CD14-positive monocyte (primary cell): ENCODE measurements around the gene ST3GAL5. TPM values are rescaled to one million over a fixed set of nuclear protein-coding genes. Genes with fewer than 3 reads are reported as not detected.

Experiments
- DNase-seq, 3 donors: peaks; one replicate each; pipeline ENCODE4 v3.0.0-alpha.2; 2011 to 2022
- H2AFZ ChIP-seq: 2 replicates; pipeline ENCODE4 v1.6.0; 2012; ENCODE audit warnings: mild to moderate bottlenecking, low read depth, low read length, inconsistent platforms; ENCODE audit not compliant: insufficient read depth, poor library complexity, severe bottlenecking
- H3K27ac ChIP-seq, 2 donors: 1 replicate in 1 of 2; 2 replicates in 1 of 2; pipeline ENCODE4 v1.5.1; 2012 to 2013; ENCODE audit warnings: low read length in 2 of 2, control low read depth in 1 of 2, inconsistent platforms in 1 of 2, low read depth in 1 of 2, mild to moderate bottlenecking in 1 of 2
- H3K27me3 ChIP-seq, 2 donors: one replicate each; pipeline versions ENCODE4 v1.6.0 to v1.6.1; 2011 to 2013; ENCODE audit warnings: low read length in 2 of 2; ENCODE audit not compliant: control insufficient read depth in 2 of 2, insufficient read depth in 2 of 2
- H3K36me3 ChIP-seq, 2 donors: replicated peaks in 1 of 2; 1 replicate in 1 of 2; 2 replicates in 1 of 2; pipeline versions ENCODE4 v1.5.1 to v1.6.1; 2012 to 2013; ENCODE audit warnings: low read length in 2 of 2, control low read depth in 1 of 2, inconsistent platforms in 1 of 2, mild to moderate bottlenecking in 1 of 2; ENCODE audit not compliant: insufficient read depth in 2 of 2, control insufficient read depth in 1 of 2
- H3K4me1 ChIP-seq, 2 donors: 1 replicate in 1 of 2; 2 replicates in 1 of 2; pipeline versions ENCODE4 v1.5.1 to v1.6.1; 2012 to 2013; ENCODE audit warnings: low read length in 2 of 2, control low read depth in 1 of 2, inconsistent platforms in 1 of 2, mild to moderate bottlenecking in 1 of 2, moderate library complexity in 1 of 2; ENCODE audit not compliant: insufficient read depth in 2 of 2, control insufficient read depth in 1 of 2
- H3K4me2 ChIP-seq: replicated peaks from 2 replicates; pipeline ENCODE3; 2012; ENCODE audit warnings: low read length, moderate library complexity, mild to moderate bottlenecking; ENCODE audit not compliant: poor library complexity, severe bottlenecking; ENCODE audit errors: extremely low read depth
- H3K4me3 ChIP-seq, 3 experiments: fragments of 200-600 bp in 1 of 3; sonication (generic) in 1 of 3; replicated peaks in 1 of 3; 1 replicate in 2 of 3; 2 replicates in 1 of 3; pipeline ENCODE4 v1.5.1; 2011 to 2013; ENCODE audit warnings: low read length in 3 of 3, mild to moderate bottlenecking in 3 of 3, control low read depth in 2 of 3, low read depth in 2 of 3, inconsistent platforms in 1 of 3, moderate library complexity in 1 of 3
- H3K79me2 ChIP-seq: 2 replicates; pipeline ENCODE4 v1.6.0; 2012; ENCODE audit warnings: mild to moderate bottlenecking, control low read depth, inconsistent platforms, low read length, moderate library complexity; ENCODE audit not compliant: insufficient read depth
- H3K9ac ChIP-seq: 2 replicates; pipeline ENCODE4 v1.6.0; 2017; ENCODE audit warnings: low read length, mild to moderate bottlenecking; ENCODE audit not compliant: insufficient read depth, poor library complexity, severe bottlenecking
- H3K9me3 ChIP-seq, 2 donors: replicated peaks in 1 of 2; 1 replicate in 1 of 2; 2 replicates in 1 of 2; pipeline versions ENCODE4 v1.5.1 to v1.6.1; 2012 to 2013; ENCODE audit warnings: low read length in 2 of 2, control low read depth in 1 of 2; ENCODE audit not compliant: control insufficient read depth in 1 of 2, insufficient read depth in 1 of 2
- H4K20me1 ChIP-seq: 2 replicates; pipeline ENCODE4 v1.6.0; 2012; ENCODE audit warnings: mild to moderate bottlenecking, low read length, control low read depth, moderate library complexity; ENCODE audit not compliant: insufficient read depth
- H3K27ac Mint-ChIP-seq, 7 donors: one replicate each; pipeline ENCODE4 v1.8.0; 2020; ENCODE audit warnings: mild to moderate bottlenecking in 7 of 7, mixed read lengths in 7 of 7, moderate library complexity in 6 of 7, inconsistent platforms in 2 of 7
- H3K27me3 Mint-ChIP-seq, 3 donors: one replicate each; pipeline ENCODE4 v1.8.0; 2021 to 2022; ENCODE audit warnings: low read depth in 3 of 3, mild to moderate bottlenecking in 3 of 3, mixed read lengths in 3 of 3, moderate library complexity in 3 of 3, inconsistent platforms in 1 of 3
- H3K36me3 Mint-ChIP-seq, 2 donors: one replicate each; pipeline ENCODE4 v1.8.0; 2020; ENCODE audit warnings: mixed read lengths in 2 of 2, inconsistent platforms in 1 of 2, mild to moderate bottlenecking in 1 of 2
- H3K4me1 Mint-ChIP-seq: one replicate; pipeline ENCODE4 v1.8.0; 2020; ENCODE audit warnings: mild to moderate bottlenecking, mixed read lengths
- H3K4me3 Mint-ChIP-seq, 2 donors: one replicate each; pipeline ENCODE4 v1.8.0; 2020; ENCODE audit warnings: mild to moderate bottlenecking in 2 of 2, mixed read lengths in 2 of 2, moderate library complexity in 1 of 2
- H3K9me3 Mint-ChIP-seq, 7 donors: one replicate each; pipeline ENCODE4 v1.8.0; 2020 to 2022; ENCODE audit warnings: mixed read lengths in 7 of 7, mild to moderate bottlenecking in 6 of 7, moderate library complexity in 6 of 7, inconsistent platforms in 2 of 7
- WGBS: methylation state at CpG from one replicate; pipeline ENCODE4 v1.1.5; 2013; ENCODE audit warnings: missing lambda C conversion rate; ENCODE audit not compliant: insufficient coverage; 5-methylcytosine and 5-hydroxymethylcytosine counted together
- intact Hi-C, 2 donors: fragments of 100-400 bp; cut with micrococcal nuclease; formaldehyde crosslinking; loops; one replicate each; pipeline versions ENCODE4 v1.15.0 to v1.15.1; 2023
- polyA plus RNA-seq, 3 donors: library from polyadenylated mRNA; depleted of rRNA in 1 of 3; unstranded in 2 of 3; stranded (reverse) in 1 of 3; fragments of 300-500 nt in 2 of 3; fragments of >200 nt in 1 of 3; fragmentation: Illumina TruSeq in 2 of 3; gene quantifications; 1 replicate in 2 of 3; 2 replicates in 1 of 3; pipeline ENCODE4 v1.2.3, GENCODE V29; 2012 to 2021
- TF ChIP-seq, protein P1 (sequence below): fragments of 200-600 bp; IDR thresholded peaks from one replicate; pipeline ENCODE4 v1.8.0; 2022; ENCODE audit warnings: antibody characterized with exemption, mild to moderate bottlenecking

ST3GAL5 gene
- polyA plus RNA-seq, 3 donors: 14.0 to 51.2 (median 19.5) TPM

DNA sequence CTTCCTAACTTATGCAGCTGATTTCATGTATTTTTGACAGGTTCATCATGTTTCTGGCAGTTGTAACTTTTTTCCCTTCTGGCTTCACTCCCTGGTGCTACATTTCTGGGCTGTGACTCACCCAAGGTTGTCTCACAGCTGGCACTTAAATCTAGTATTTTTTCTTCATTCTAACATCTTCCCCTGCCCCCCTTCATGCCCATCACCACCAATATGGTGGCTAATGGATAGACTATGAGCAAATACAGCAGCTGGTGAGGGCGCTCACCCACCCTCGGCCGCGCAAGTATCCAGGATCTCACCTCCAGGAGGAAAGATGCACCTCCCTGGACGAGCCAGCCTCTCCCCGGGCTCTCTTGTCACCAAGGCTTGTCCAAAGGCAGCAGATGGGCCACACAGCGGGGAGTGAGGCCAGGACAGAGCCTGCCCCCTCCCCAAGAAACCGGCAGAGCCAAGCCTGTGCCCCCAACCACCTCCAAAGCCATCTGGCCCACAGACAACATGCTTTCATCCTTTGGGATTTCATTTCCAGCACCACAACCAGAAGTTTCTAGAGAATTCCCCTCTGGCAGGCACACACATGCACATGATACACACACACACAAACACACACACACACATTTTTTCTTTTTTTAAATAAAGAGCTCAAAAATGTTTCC is 95.9 kb downstream of the ST3GAL5 start:
- Histone ChIP-seq H3K4me2 (no peak overlapping the region), H3K4me3 (no peak overlapping the region), H3K27me3 (no peaks in the 10 kb centered on the region), H3K79me2 (no peaks in the 10 kb centered on the region), H3K4me1 (peaks cover 12 to 15% of the 10 kb centered on the region in 2 donors), H3K27ac (no peak overlapping the region), H3K9me3 (no peaks in the 10 kb centered on the region), H3K36me3 (no peaks in the 10 kb centered on the region), H3K9ac (no peak overlapping the region), H4K20me1 (no peaks in the 10 kb centered on the region), H2AFZ (no peak overlapping the region)
- Mint-ChIP-seq H3K4me3 (no peak overlapping the region), H3K27me3 (peaks cover 0 to 13% (median 9%) of the 10 kb centered on the region in 3 donors), H3K27ac (peak overlapping the region in 2 of 7 donors; percentile 13 to 25), H3K9me3 (peaks cover 0 to under 1% (median 0%) of the 10 kb centered on the region in 7 donors), H3K36me3 (peaks cover under 1 to 2% of the 10 kb centered on the region in 2 donors), H3K4me1 (peaks cover 16% of the 10 kb centered on the region)
- WGBS: 90% methylated on average over 8 of the region's 8 CpGs
- intact Hi-C loops: no loop called here
- DNase-seq: no peak
- TF ChIP-seq, protein P1, sequence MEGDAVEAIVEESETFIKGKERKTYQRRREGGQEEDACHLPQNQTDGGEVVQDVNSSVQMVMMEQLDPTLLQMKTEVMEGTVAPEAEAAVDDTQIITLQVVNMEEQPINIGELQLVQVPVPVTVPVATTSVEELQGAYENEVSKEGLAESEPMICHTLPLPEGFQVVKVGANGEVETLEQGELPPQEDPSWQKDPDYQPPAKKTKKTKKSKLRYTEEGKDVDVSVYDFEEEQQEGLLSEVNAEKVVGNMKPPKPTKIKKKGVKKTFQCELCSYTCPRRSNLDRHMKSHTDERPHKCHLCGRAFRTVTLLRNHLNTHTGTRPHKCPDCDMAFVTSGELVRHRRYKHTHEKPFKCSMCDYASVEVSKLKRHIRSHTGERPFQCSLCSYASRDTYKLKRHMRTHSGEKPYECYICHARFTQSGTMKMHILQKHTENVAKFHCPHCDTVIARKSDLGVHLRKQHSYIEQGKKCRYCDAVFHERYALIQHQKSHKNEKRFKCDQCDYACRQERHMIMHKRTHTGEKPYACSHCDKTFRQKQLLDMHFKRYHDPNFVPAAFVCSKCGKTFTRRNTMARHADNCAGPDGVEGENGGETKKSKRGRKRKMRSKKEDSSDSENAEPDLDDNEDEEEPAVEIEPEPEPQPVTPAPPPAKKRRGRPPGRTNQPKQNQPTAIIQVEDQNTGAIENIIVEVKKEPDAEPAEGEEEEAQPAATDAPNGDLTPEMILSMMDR: no peak

GRCh38 chr2:85791704-85792565 is 96.9 kb downstream of the ST3GAL5 start:
- Histone ChIP-seq H3K9ac (no peak overlapping the region), H3K36me3 (no peaks in the 10 kb centered on the region), H3K4me1 (peaks cover 12 to 15% of the 10 kb centered on the region in 2 donors), H3K4me3 (no peak overlapping the region), H3K79me2 (no peaks in the 10 kb centered on the region), H3K9me3 (no peaks in the 10 kb centered on the region), H4K20me1 (no peaks in the 10 kb centered on the region), H3K4me2 (no peak overlapping the region), H2AFZ (no peak overlapping the region), H3K27me3 (no peaks in the 10 kb centered on the region), H3K27ac (no peak overlapping the region)
- no peak for DNase-seq
- TF ChIP-seq, protein P1: no peak
- Mint-ChIP-seq H3K9me3 (no peaks in the 10 kb centered on the region), H3K4me3 (no peak overlapping the region), H3K27me3 (peaks cover 4 to 12% (median 6%) of the 10 kb centered on the region in 3 donors), H3K4me1 (peaks cover 16% of the 10 kb centered on the region), H3K27ac (peak overlapping the region in 1 of 7 donors; percentile 26), H3K36me3 (peaks cover 3 to 4% of the 10 kb centered on the region in 2 donors)
- intact Hi-C loops: no loop called here
- 96% methylated on average over 21 of the region's 22 CpGs for WGBS
